CMK (cell line): ENCODE measurements around the gene RAD18.

Source experiments
- DNase-seq: peaks from one replicate; pipeline ENCODE4 v3.0.0-alpha.2; 2010; ENCODE audit warnings: low read depth

Gene RAD18, protein sequence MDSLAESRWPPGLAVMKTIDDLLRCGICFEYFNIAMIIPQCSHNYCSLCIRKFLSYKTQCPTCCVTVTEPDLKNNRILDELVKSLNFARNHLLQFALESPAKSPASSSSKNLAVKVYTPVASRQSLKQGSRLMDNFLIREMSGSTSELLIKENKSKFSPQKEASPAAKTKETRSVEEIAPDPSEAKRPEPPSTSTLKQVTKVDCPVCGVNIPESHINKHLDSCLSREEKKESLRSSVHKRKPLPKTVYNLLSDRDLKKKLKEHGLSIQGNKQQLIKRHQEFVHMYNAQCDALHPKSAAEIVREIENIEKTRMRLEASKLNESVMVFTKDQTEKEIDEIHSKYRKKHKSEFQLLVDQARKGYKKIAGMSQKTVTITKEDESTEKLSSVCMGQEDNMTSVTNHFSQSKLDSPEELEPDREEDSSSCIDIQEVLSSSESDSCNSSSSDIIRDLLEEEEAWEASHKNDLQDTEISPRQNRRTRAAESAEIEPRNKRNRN

DNA sequence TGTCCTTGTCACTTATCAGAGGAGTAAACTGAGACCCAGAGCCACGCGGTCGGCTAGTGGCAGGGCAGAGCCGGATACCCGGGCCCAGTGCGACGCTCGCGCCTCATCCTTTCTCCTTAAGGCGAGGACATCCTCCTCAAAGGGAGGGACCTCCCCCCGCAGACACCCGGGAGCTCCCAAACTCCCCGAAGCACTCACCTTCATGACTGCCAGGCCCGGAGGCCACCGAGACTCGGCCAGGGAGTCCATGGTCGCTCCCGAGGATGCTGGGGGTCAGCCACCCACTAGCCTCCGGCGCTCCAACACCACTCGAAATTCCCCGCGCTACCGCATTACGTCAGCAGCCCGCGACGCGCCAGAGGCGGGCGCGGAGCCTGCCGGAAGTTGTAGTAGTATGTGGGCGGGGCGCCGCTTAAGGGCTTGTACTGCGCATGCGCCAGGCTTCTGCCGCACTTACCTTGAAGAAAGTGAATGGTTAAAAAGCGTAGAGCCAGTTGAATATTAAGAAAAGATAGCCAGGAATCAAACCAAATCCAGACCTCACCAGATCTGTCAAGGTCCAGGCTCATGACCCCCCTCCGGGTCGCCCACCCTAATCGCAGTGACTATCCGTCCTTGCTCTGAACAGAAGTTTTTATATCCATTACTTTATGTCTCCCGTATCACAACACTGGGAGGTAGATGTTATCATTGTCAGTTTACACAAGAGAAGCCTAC is at the start of gene RAD18:
TSS of gene RAD18 (minus strand) at position 336 of the 717 bp plus-strand sequence. CDS start at position 249, 87 bp downstream.
- peak; percentile 84 for DNase-seq

GRCh38 chr3:9012521-9012920 is 49.2 kb upstream of the RAD18 start:
- no peak for DNase-seq

DNA sequence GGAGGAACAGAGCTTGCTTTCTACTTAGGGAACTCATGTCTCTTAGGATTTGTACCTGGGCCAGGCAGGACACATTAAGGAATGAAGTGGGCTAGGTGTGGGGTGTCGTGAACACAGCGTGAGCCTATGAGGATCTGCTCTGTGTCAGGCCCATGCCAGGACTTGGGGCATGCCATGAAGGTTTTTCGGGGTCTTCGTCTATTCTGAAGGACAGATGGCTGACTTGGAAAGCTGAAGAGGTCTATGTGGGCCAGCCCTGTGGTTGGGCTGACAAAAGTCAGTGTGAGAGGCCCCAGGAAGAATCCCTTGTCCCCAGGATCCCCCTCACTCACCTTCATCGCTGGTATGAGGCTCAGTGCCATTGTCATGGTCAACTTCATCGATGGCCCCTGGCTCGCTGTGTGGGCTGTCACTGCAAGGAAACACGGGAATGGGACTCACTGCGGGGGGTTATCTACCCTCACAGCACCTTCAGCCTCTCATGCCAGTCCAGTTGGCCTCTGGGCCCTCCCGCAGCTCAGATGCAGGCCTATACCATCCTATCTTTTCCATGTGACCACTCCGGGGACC is 46.8 kb upstream of the RAD18 start:
- DNase-seq, result no peak

DNA sequence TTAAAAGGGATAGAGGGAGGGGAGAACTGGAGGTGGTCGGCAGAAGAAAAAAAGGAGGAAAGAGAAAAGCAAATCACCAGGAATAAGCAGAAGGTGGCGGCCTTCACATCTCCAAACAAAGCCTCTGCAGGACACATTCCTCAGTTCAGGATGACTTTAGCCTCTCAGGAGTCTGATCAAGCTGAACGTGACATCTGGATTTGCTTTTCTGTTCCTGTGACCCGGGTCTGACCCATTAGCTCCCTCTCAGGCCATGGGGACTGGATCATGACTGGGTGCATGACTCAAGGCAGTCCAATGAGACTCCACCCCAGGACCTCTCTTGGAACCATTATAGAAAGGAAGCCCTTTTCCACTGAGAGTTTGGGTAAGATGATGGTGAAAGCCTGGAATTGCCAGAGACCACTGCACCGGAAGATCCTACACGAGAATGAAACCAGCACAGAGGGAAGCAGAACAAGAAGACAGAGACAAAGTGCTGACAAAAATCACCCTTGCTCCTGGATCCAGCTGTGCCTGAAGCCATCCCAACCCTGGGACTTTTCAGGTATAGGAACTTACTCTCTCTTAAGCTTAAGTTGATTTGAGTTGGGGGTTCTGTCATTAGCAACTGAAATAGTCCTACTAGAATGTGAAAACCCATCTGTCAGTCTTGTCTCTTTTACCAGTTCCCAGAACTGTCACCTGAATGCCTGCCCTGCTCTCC is 45.4 kb upstream of the RAD18 start:
- DNase-seq, result no peak

GRCh38 chr3:9007928-9008327 is 44.7 kb upstream of the RAD18 start:
- DNase-seq, result no peak

DNA sequence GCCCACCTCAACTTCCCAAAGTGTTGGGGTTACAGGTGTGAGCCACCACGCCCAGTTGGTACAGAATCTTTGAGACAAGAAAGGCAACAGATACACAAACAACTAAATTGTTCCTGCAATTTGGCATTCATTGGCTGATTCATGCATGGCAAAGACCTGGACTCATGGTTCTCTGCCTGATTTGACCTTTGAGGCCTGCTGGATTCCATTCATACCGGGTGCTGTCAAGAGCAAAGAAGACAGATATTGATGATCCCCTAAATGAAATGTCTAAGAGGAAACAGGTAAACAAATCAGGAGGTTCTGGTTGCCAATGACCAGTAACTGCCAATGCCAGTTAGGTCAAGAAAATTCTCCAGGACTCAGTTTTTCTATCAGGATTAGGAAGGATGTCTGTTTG is 43.9 kb upstream of the RAD18 start:
- DNase-seq, result no peak

DNA sequence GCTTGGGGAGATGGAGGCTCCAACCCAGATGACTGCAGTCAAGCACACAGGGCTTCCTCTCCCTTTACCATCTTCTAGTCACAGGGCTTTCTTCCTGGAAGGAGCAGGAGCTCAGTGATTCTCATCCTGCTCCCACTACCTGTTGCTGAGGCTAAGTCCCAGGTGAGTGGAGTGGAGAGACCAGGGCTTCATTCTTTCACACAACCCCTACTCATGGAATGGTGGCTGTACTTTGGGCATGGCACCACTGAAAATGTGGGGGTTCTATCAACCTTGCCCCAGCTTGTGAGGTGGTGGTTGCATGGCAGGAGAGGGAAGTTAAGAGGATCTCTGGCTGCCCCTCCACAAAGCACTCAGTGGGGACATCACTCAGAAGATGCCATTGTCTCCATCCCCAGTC is 36.8 kb upstream of the RAD18 start:
- no peak for DNase-seq

DNA sequence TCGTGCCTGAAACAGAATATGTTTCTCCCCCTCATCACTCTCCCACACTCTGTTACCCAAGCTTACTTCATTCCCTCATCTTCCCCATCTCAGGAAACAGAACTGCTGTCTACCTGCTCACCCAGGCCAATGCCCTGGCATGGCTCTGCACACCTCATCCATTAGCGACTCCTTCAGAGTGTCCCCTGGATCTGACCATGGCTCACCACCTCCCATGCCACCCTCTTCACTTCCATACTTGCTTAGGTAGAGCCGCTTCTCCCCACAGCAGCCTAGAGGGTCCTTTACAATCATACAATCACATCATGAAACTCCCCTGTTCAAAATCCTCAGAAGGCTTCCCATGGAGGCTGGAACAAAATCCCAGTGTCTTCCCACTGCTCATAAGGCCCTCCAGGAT is 33.9 kb upstream of the RAD18 start:
- no peak for DNase-seq

DNA sequence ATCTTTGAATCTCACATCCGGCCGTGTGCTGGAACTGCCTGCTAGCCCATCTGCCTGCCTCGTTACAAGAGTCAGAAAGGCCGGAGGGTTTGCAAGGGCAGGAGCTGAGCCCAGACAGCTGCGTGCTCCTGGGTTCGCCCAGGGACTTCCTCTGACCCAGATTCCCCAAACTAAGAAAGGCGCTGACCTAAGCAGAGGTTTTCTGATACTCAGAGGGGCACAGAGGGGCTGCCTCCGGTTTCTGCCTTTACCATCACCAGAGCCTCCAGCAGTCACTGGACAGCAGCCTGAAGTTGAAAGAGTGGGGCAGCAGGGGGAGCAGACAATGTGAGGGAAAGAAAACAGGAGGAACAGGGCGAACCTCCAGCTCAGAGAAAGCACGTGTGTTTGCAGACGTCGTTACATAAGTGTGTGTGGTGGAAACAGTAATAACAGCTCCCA is 33.4 kb upstream of the RAD18 start:
- no peak for DNase-seq

GRCh38 chr3:8996216-8996615 is 32.9 kb upstream of the RAD18 start:
- DNase-seq, result no peak

GRCh38 chr3:8994226-8994625 is 31.0 kb upstream of the RAD18 start:
- no peak for DNase-seq

DNA sequence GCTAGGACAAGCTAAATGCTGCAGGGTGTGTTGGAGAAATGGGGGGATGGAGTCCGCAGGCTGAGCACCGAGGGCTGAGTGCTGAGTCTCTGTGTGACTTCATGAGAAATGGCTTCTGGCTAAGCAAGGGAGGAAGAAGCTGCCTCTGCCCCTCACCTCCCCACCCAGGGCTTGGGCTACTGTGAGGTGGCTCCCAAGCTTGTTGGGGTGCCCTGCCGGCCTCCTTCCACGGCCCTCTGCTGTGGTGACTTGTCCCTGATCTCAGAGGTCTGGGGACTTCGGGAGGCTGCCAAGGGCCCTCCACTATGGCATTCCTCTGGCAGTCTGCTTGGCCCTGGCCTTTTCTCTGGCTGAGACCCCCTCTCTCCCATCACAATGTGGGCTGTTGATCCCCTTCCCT is 30.1 kb upstream of the RAD18 start:
- DNase-seq, result no peak

GRCh38 chr3:8992854-8993253 is 29.6 kb upstream of the RAD18 start:
- no peak for DNase-seq

- no peak for DNase-seq
Measured at GRCh38 chr3:8992199-8992598, 28.9 kb upstream of the RAD18 start.

- DNase-seq, result no peak
Measured at GRCh38 chr3:8990266-8991215, 27.3 kb upstream of the RAD18 start.

DNA sequence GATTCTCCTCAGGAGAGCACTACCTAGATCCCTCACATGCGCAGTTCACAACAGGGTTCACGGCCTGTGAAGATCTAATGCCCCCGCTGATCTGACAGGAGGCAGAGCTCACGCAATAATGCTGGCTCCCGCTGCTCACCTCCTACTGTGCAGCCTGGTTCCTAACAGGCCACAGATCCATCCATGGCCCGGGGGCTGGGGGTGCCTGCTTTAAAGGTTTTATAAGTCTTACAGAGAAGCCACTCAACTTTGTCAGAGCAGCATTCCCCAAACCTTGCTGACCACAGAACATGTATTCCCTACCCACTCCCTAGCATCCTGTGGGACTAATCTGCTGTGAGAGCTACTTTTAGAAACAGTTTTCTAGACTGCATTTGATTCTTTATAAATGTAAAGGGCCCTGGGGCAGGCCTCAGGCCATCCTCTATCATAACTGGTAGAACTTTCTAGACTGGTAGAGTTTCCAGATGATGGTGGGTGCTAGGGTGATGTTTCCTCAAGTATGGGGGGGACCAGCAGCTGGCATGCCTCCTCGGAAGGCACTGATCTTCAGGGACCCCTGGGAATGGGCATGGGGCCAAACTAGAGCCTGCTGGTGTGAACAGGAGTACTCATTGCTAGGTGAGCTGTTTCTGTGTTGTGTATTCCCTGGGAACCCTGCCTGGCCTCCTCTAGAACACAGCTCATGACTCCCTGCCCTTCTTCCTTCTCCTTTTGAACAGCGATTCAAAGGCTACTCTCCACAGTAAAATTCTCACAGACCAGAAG is 25.7 kb upstream of the RAD18 start:
- no peak for DNase-seq

DNA sequence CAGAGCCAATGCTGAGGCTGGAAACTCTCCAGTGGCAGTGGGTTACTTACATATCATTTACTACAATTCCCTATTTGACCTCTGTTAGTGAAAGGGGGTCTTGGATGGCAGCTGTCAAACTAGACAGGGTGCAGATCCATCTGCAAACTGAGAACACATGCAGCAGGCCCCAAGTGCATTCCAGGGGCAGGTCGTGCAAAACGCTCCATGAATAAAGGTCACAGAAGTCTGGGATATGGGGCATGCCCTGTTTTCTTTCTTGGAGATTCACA is 25.0 kb upstream of the RAD18 start:
- DNase-seq, result no peak

DNA sequence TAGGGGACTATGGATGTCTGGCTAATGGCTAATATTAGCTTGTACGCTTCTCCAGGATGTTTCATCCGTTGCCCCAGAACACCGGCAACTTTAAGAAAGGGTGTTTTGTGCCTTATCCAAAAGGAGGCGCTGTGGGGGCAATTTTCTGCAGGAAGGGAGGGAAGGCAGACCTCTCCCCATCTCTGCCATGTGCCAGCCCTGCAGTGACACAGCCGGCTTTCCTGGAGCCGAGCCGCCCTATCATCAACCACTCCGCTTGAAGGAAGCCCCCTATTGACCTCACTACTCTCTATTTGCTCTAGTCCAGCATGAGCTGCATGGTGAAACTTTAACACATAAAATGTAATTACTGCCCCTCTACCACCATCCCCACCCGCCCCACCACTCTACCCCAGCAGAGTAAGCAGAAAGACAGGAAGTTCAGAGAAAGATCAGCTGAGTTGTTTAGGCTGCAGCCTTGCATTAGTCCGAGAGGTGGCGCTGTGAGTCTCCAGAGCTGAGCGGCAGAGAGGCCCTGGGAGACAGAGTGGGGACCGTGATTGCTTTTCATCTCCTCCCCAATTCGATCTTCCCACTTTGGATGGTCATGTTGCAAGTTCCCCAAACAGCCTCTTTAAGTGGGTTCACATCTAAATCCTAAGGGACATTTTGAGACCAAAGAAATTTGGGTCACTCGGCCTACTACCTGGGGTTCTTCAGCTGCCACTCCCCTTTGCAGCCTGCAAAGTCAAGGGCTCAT is 24.5 kb upstream of the RAD18 start:
- DNase-seq, result peak; percentile 36

DNA sequence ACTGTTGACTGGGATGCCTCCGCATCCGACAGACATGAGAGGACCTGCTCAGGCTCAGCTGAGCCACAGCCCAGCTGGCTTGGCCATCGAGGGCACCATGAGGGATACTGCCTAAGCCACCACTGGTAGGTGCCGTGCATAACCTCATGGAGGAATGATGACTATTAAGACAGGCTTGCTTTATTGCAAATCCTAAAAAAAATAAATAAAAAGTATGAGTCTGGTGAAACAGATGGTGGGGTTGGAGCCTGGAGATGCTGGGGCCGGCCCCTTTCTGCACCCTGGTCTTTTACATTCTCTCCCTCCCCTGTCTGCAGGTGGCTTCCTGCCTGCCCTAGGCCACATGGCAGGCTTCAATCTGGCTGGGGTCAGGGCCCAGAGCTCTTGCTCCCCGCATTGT is 24.0 kb upstream of the RAD18 start:
- DNase-seq, result no peak

DNA sequence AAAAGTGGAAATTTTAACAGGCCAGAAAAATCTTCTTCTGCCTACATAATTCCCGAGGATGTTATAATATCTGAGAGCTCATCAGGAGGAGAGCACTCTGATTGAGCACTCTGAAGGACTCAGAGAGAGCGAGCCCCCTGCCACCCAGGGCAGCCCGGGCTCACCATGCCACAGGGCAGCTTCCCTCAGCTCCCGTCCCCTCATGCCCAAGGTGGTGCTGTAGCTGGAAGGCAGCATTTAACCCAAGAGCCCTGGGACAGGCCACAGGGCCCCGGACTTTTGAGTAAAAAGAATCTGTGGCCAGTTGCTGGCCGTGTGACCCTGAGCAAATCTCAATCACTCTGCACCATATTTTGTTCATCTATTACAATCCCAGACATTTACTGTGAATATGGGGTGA is 23.5 kb upstream of the RAD18 start:
- no peak for DNase-seq
